H1 (cell line): ENCODE data around the gene RAB11A. TPM values are rescaled to one million over a fixed set of nuclear protein-coding genes. Genes with fewer than 3 reads are reported as not detected.

Experiments
- CTCF ChIA-PET: fragments of 300-600 bp; sonication (Branson Sonifier 250); formaldehyde crosslinking; loops from one replicate; lab custom pipeline; 2021; ENCODE audit not compliant: partially characterized antibody; lab: Charles Lee
- POLR2A ChIA-PET: fragments of 300-600 bp; sonication (Branson Sonifier 250); formaldehyde crosslinking; loops from one replicate; lab custom pipeline; 2021; ENCODE audit warnings: inconsistent platforms; ENCODE audit not compliant: partially characterized antibody; lab: Charles Lee
- DNase-seq, 2 experiments: peaks; one replicate each; pipeline versions ENCODE4 v3.0.0 to v3.0.0-alpha.2; 2010 to 2022; ENCODE audit warnings: low spot score in 2 of 2, low read depth in 1 of 2, mixed read lengths in 1 of 2
- FAIRE-seq: peaks from 2 replicates; lab custom pipeline; 2011; peaks lifted over from hg19 to GRCh38; lab: Jason Lieb, UNC
- H2AFZ ChIP-seq: 2 replicates; pipeline ENCODE4 v1.8.1; 2012; ENCODE audit warnings: low read length, inconsistent platforms
- H2AK5ac ChIP-seq: 2 replicates; pipeline ENCODE4 v1.6.1; 2013; ENCODE audit warnings: low read depth, low read length
- H2BK120ac ChIP-seq: replicated peaks from 2 replicates; pipeline ENCODE3; 2013; ENCODE audit warnings: low read depth, low read length, inconsistent platforms
- H2BK12ac ChIP-seq: 2 replicates; pipeline ENCODE4 v1.6.1; 2013; ENCODE audit warnings: low read depth, low read length
- H2BK15ac ChIP-seq: 2 replicates; pipeline ENCODE4 v1.6.1; 2013; ENCODE audit warnings: low read length
- H2BK20ac ChIP-seq: 2 replicates; pipeline ENCODE4 v1.6.1; 2013; ENCODE audit warnings: low read length
- H2BK5ac ChIP-seq: 2 replicates; pipeline ENCODE4 v1.6.1; 2013; ENCODE audit warnings: low read depth, low read length
- H3K14ac ChIP-seq: 2 replicates; pipeline ENCODE4 v1.6.1; 2013; ENCODE audit warnings: inconsistent platforms; ENCODE audit not compliant: insufficient read length
- H3K18ac ChIP-seq: 2 replicates; pipeline ENCODE4 v1.6.1; 2013; ENCODE audit warnings: low read length; ENCODE audit errors: extremely low read depth
- H3K23ac ChIP-seq: 2 replicates; pipeline ENCODE4 v1.6.1; 2013; ENCODE audit warnings: inconsistent platforms; ENCODE audit not compliant: insufficient read length
- H3K23me2 ChIP-seq: 2 replicates; pipeline ENCODE4 v1.6.1; 2013; ENCODE audit warnings: low read depth, low read length
- H3K27ac ChIP-seq: 2 replicates; pipeline ENCODE4 v1.6.1; 2011; ENCODE audit warnings: low read depth, low read length, inconsistent platforms
- H3K27me3 ChIP-seq, 4 experiments: replicated peaks in 1 of 4; 1 replicate in 1 of 4; 2 replicates in 3 of 4; pipeline versions ENCODE4 v1.6.1 to v1.8.1; 2011 to 2013; ENCODE audit warnings: low read length in 3 of 4, mild to moderate bottlenecking in 3 of 4, inconsistent platforms in 2 of 4, mixed read lengths in 2 of 4, moderate library complexity in 1 of 4; ENCODE audit not compliant: control insufficient read depth in 3 of 4, insufficient read depth in 3 of 4; ENCODE audit errors: extremely low read depth in 1 of 4
- H3K36me3 ChIP-seq, 4 experiments: 2 replicates each; pipeline versions ENCODE4 v1.6.1 to v1.8.1; 2011 to 2013; ENCODE audit warnings: mild to moderate bottlenecking in 4 of 4, low read length in 3 of 4, moderate library complexity in 2 of 4, control low read depth in 1 of 4, inconsistent platforms in 1 of 4; ENCODE audit not compliant: insufficient read depth in 4 of 4, control insufficient read depth in 2 of 4
- H3K4ac ChIP-seq: replicated peaks from 2 replicates; pipeline ENCODE3; 2013; ENCODE audit warnings: low read length, low read depth, mixed read lengths, inconsistent platforms; ENCODE audit not compliant: insufficient read length
- H3K4me1 ChIP-seq, 4 experiments: replicated peaks in 1 of 4; 1 replicate in 1 of 4; 2 replicates in 3 of 4; pipeline versions ENCODE4 v1.6.1 to v1.8.1; 2011 to 2013; ENCODE audit warnings: low read length in 3 of 4, inconsistent platforms in 2 of 4, mixed read lengths in 1 of 4; ENCODE audit not compliant: insufficient read depth in 4 of 4, control insufficient read depth in 3 of 4
- H3K4me2 ChIP-seq, 2 experiments: 2 replicates each; pipeline versions ENCODE4 v1.6.1 to v1.8.1; 2011 to 2013; ENCODE audit warnings: low read depth in 2 of 2, low read length in 2 of 2, control low read depth in 1 of 2, inconsistent platforms in 1 of 2, mild to moderate bottlenecking in 1 of 2; ENCODE audit not compliant: insufficient read depth in 1 of 2
- H3K4me3 ChIP-seq, 4 experiments: fragments of 200-600, 300-600 bp in 1 of 4; sonication (generic), shearing (Covaris generic), sonication (Bioruptor Twin) in 1 of 4; 2 replicates each; pipeline versions ENCODE4 v1.5.1 to v1.8.1; 2011 to 2016; ENCODE audit warnings: low read length in 4 of 4, low read depth in 3 of 4, control low read depth in 2 of 4, inconsistent platforms in 2 of 4, mild to moderate bottlenecking in 2 of 4, mixed read lengths in 1 of 4, moderate library complexity in 1 of 4; ENCODE audit not compliant: insufficient read depth in 2 of 4; ENCODE audit errors: extremely low read depth in 1 of 4
- H3K56ac ChIP-seq: replicated peaks from 2 replicates; pipeline ENCODE3; 2013; ENCODE audit warnings: low read depth, mild to moderate bottlenecking, mixed read lengths, low read length, inconsistent platforms; ENCODE audit not compliant: insufficient read length
- H3K79me1 ChIP-seq: 2 replicates; pipeline ENCODE4 v1.6.1; 2013; ENCODE audit warnings: low read depth, low read length, control low read depth
- H3K79me2 ChIP-seq, 2 experiments: 2 replicates each; pipeline versions ENCODE4 v1.6.1 to v1.8.1; 2012 to 2013; ENCODE audit warnings: low read length in 2 of 2, mild to moderate bottlenecking in 2 of 2, inconsistent platforms in 1 of 2; ENCODE audit not compliant: insufficient read depth in 2 of 2, control insufficient read depth in 1 of 2
- H3K9ac ChIP-seq, 4 experiments: replicated peaks in 1 of 4; 1 replicate in 1 of 4; 2 replicates in 3 of 4; pipeline versions ENCODE4 v1.6.1 to v1.8.1; 2011 to 2013; ENCODE audit warnings: low read depth in 3 of 4, low read length in 3 of 4, control low read depth in 2 of 4, mild to moderate bottlenecking in 2 of 4, moderate library complexity in 2 of 4, inconsistent platforms in 1 of 4; ENCODE audit errors: extremely low read depth in 1 of 4
- H3K9me3 ChIP-seq, 2 experiments: 2 replicates each; pipeline versions ENCODE4 v1.6.1 to v1.8.1; 2012 to 2013; ENCODE audit warnings: mild to moderate bottlenecking in 2 of 2, moderate library complexity in 2 of 2, control low read depth in 1 of 2, inconsistent platforms in 1 of 2, low read depth in 1 of 2, low read length in 1 of 2, mixed read lengths in 1 of 2; ENCODE audit not compliant: insufficient read depth in 2 of 2
- H4K20me1 ChIP-seq, 2 experiments: replicated peaks in 1 of 2; 2 replicates each; pipeline versions ENCODE3 to v1.8.1; 2011 to 2013; ENCODE audit warnings: inconsistent platforms in 2 of 2, low read length in 2 of 2, mild to moderate bottlenecking in 1 of 2; ENCODE audit not compliant: insufficient read depth in 2 of 2, control insufficient read depth in 1 of 2
- H4K5ac ChIP-seq: 2 replicates; pipeline ENCODE4 v1.6.1; 2013; ENCODE audit warnings: low read length, low read depth, mixed read lengths, inconsistent platforms; ENCODE audit not compliant: insufficient read length
- H4K8ac ChIP-seq: 2 replicates; pipeline ENCODE4 v1.8.0; 2013; ENCODE audit warnings: mild to moderate bottlenecking, moderate library complexity, low read length, inconsistent platforms; ENCODE audit not compliant: insufficient read depth; ENCODE audit errors: extremely low read depth
- H4K91ac ChIP-seq: replicated peaks from 2 replicates; pipeline ENCODE3; 2013; ENCODE audit warnings: low read length, mixed read lengths, inconsistent platforms; ENCODE audit not compliant: insufficient read length
- SIN3A ChIP-seq, 2 experiments: IDR thresholded peaks in 1 of 2; conservative IDR thresholded peaks in 1 of 2; 2 replicates each; pipeline ENCODE4 v1.6.1; 2011 to 2012; ENCODE audit warnings: low read length in 2 of 2, improper control_type of control experiment in 1 of 2, low read depth in 1 of 2, mild to moderate bottlenecking in 1 of 2
- TAF1 ChIP-seq: IDR thresholded peaks from 2 replicates; pipeline ENCODE4 v1.6.1; 2011; ENCODE audit warnings: mild to moderate bottlenecking, low read depth, low read length
- polyA plus RNA-seq, 7 experiments: library from polyadenylated mRNA; depleted of rRNA in 3 of 7; stranded (reverse) in 5 of 7; unstranded in 2 of 7; fragments of >200 nt in 5 of 7; fragments of 200-250 nt in 2 of 7; gene quantifications; 1 replicate in 5 of 7; 2 replicates in 1 of 7; 4 replicates in 1 of 7; pipeline versions ENCODE4 v1.2.1 to v1.2.3, GENCODE V29; 2011 to 2013; ENCODE audit warnings: missing spikeins in 2 of 7, mixed read lengths in 2 of 7
- total RNA-seq: library from RNA; stranded (reverse); fragmentation: NEBNext Ultra II Directional; extraction: Animal tissue kit (Norgen Biotek cat#: 25700); gene quantifications from 2 replicates; pipeline ENCODE4 v1.2.1, GENCODE V29; 2021

The RAB11A gene
- total and polyA plus RNA-seq, 2 of the 8 experiments (the other 6 are each of a cell fraction or from before 2014, with no cell fraction given) = 211 to 254 TPM

DNA sequence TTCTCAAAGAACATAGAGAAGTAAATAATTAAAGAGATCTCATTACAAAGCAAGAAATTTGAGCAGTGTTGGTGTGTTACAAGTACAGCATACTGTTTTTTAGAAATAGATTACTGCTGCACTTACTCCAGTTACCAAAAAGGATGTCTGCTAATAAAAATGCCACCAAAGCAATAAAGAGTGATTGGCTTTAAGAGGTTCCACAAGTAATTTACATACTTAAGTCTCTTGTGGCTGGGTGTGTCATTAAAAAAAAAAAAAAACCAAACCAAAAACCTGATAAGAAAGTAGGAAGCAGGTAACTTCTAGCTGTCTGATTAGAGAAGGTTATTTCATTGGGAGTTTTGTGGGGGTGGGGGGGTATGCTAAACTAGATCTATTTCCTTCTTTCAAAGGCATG, 15.2 kb downstream of the RAB11A start:
- no peaks in the 10 kb centered on the region for H3K79me2 ChIP-seq
- no peak overlapping the region for H2BK20ac ChIP-seq
- no peak overlapping the region for H3K9ac ChIP-seq
- no peak overlapping the region for H2BK120ac ChIP-seq
- H3K23me2 ChIP-seq = no peaks in the 10 kb centered on the region
- no peak overlapping the region for H3K23ac ChIP-seq
- H3K4me3 ChIP-seq = no peak overlapping the region
- no peak overlapping the region for H2AK5ac ChIP-seq
- TF ChIP-seq TAF1 (no peak), SIN3A (conservative IDR thresholded peaks at IDR 0.05 in 1 of 2, IDR thresholded peaks at IDR 0.05 in 1 of 2; ENCODE audit: low read depth in 1 of 2, low read length in 2 of 2) (no peak)
- no peak overlapping the region for H2BK15ac ChIP-seq
- H4K8ac ChIP-seq = no peak overlapping the region
- H3K4me1 ChIP-seq = no peaks in the 10 kb centered on the region
- no peak overlapping the region for H3K56ac ChIP-seq
- no peak overlapping the region for H4K91ac ChIP-seq
- no peak overlapping the region for H4K5ac ChIP-seq
- no peak for FAIRE-seq
- no peak overlapping the region for H2AFZ ChIP-seq
- no peak overlapping the region for H3K27ac ChIP-seq
- H3K79me1 ChIP-seq = peaks cover 3% of the 10 kb centered on the region; the same call in 1 of the 2 replicates
- H3K18ac ChIP-seq = no peak overlapping the region
- H3K4ac ChIP-seq = no peak overlapping the region
- DNase-seq = no peak
- peaks cover 0 to 1% of the 10 kb centered on the region in 2 experiments for H4K20me1 ChIP-seq
- no peaks in the 10 kb centered on the region for H3K9me3 ChIP-seq
- H2BK5ac ChIP-seq = no peak overlapping the region
- no peaks in the 10 kb centered on the region for H3K27me3 ChIP-seq
- H3K36me3 ChIP-seq = peaks cover 6 to 56% (median 23%) of the 10 kb centered on the region in 4 experiments; a peak in 7 of 8 replicates
- no peak overlapping the region for H3K14ac ChIP-seq
- H3K4me2 ChIP-seq = no peak overlapping the region
- CTCF ChIA-PET = interaction anchor here (1.0 kb wide), 1 partner anchor 246 kb away, joined by 3 read pairs; no protein-coding TSS in a partner anchor
- no peak overlapping the region for H2BK12ac ChIP-seq
- POLR2A ChIA-PET = interaction anchor here (0.7 kb wide), 1 partner anchor 16 kb away, joined by 3 read pairs; no protein-coding TSS in a partner anchor
